SK-N-SH (cell line): Measurements from ENCODE around the gene SFI1. TPM values are rescaled to one million over a fixed set of nuclear protein-coding genes. Genes with fewer than 3 reads are reported as not detected.

Source experiments
- CTCF ChIA-PET: fragments of 300-600, 350-600 bp; formaldehyde crosslinking; extraction: SDS; loops from one replicate; lab custom pipeline; 2021; lab: Yijun Ruan, JAX
- POLR2A ChIA-PET: fragments of 350-600 bp; sonication (Branson Sonifier 250); formaldehyde crosslinking; extraction: SDS; loops from one replicate; lab custom pipeline; 2020; ENCODE audit warnings: antibody characterized with exemption, inconsistent platforms; lab: Yijun Ruan, JAX
- DNase-seq: peaks from one replicate; pipeline ENCODE4 v3.0.0; 2012
- H2AFZ ChIP-seq: fragments of 200-600 bp; sonication (generic); 2 replicates; pipeline ENCODE4 v1.8.1; 2016; ENCODE audit warnings: antibody characterized with exemption, mild to moderate bottlenecking, low read depth
- H3F3A ChIP-seq: fragments of 200-600 bp; sonication (generic); replicated peaks from 2 replicates; pipeline ENCODE3; 2016; ENCODE audit warnings: antibody characterized with exemption, mild to moderate bottlenecking; ENCODE audit not compliant: insufficient read depth
- H3K27ac ChIP-seq, 2 experiments: fragments of 200-500 bp in 1 of 2; fragments of 200-600 bp in 1 of 2; sonication (Bioruptor generic) in 1 of 2; sonication (generic), shearing (Covaris generic) in 1 of 2; 2 replicates each; pipeline versions ENCODE4 v1.5.1 to v1.6.1; 2014 to 2016; ENCODE audit warnings: low read depth in 2 of 2, inconsistent platforms in 1 of 2, low read length in 1 of 2, mild to moderate bottlenecking in 1 of 2, mixed read lengths in 1 of 2
- H3K27me3 ChIP-seq: fragments of 200-600 bp; sonication (generic), shearing (Covaris generic); 2 replicates; pipeline ENCODE4 v1.6.1; 2016; ENCODE audit warnings: mixed run types; ENCODE audit not compliant: insufficient read depth
- H3K36me3 ChIP-seq, 2 experiments: fragments of 200-500 bp in 1 of 2; fragments of 200-600 bp in 1 of 2; sonication (Bioruptor generic) in 1 of 2; sonication (generic) in 1 of 2; replicated peaks in 1 of 2; 2 replicates each; pipeline versions ENCODE3 to v1.5.1; 2014 to 2016; ENCODE audit warnings: low read length in 1 of 2, mild to moderate bottlenecking in 1 of 2; ENCODE audit not compliant: insufficient read depth in 2 of 2, control insufficient read depth in 1 of 2
- H3K4me1 ChIP-seq, 2 experiments: fragments of 200-500 bp in 1 of 2; fragments of 200-600 bp in 1 of 2; sonication (Bioruptor generic) in 1 of 2; sonication (generic), shearing (Covaris generic) in 1 of 2; 2 replicates each; pipeline versions ENCODE4 v1.5.1 to v1.6.1; 2014 to 2016; ENCODE audit warnings: low read depth in 1 of 2, low read length in 1 of 2, mixed run types in 1 of 2; ENCODE audit not compliant: insufficient read depth in 2 of 2, control insufficient read depth in 1 of 2
- H3K4me2 ChIP-seq: fragments of 200-600 bp; sonication (generic), shearing (Covaris generic); 2 replicates; pipeline ENCODE4 v1.6.1; 2017; ENCODE audit warnings: mixed run types
- H3K4me3 ChIP-seq, 2 experiments: fragments of 200-500 bp in 1 of 2; fragments of 200-600 bp in 1 of 2; sonication (Bioruptor generic) in 1 of 2; sonication (generic), shearing (Covaris generic) in 1 of 2; 2 replicates each; pipeline versions ENCODE4 v1.5.1 to v1.8.1; 2014 to 2016; ENCODE audit warnings: low read depth in 2 of 2, inconsistent platforms in 1 of 2, low read length in 1 of 2, mild to moderate bottlenecking in 1 of 2, mixed read lengths in 1 of 2, moderate library complexity in 1 of 2
- H3K79me2 ChIP-seq: fragments of 200-600 bp; sonication (generic); 2 replicates; pipeline ENCODE4 v1.8.1; 2017; ENCODE audit warnings: mild to moderate bottlenecking; ENCODE audit not compliant: insufficient read depth
- H3K9ac ChIP-seq: fragments of 200-600 bp; sonication (generic); 2 replicates; pipeline ENCODE4 v1.6.1; 2017; ENCODE audit warnings: mixed run types
- H3K9me2 ChIP-seq: fragments of 200-600 bp; sonication (generic); 2 replicates; pipeline ENCODE4 v1.6.1; 2017; ENCODE audit warnings: mixed run types
- H3K9me3 ChIP-seq: fragments of 200-600 bp; sonication (generic); 2 replicates; pipeline ENCODE4 v1.6.1; 2017; ENCODE audit warnings: mixed run types, mild to moderate bottlenecking, moderate library complexity
- H4K20me1 ChIP-seq: fragments of 200-600 bp; sonication (generic); 2 replicates; pipeline ENCODE4 v1.6.1; 2017; ENCODE audit warnings: mild to moderate bottlenecking, mixed run types; ENCODE audit not compliant: insufficient read depth
- CHD2 ChIP-seq: fragments of 150-350 bp; IDR thresholded peaks from 2 replicates; pipeline ENCODE4 v1.6.1; 2018; ENCODE audit warnings: low read length; ENCODE audit not compliant: partially characterized antibody
- CTCF ChIP-seq: fragments of 200-600 bp; sonication (generic); IDR thresholded peaks from 2 replicates; pipeline ENCODE4 v1.6.1; 2017; ENCODE audit warnings: antibody characterized with exemption, mild to moderate bottlenecking, moderate library complexity
- ELF1 ChIP-seq: IDR thresholded peaks from 2 replicates; pipeline ENCODE4 v1.4.0; 2012
- EP300 ChIP-seq, 2 experiments: IDR thresholded peaks; 2 replicates each; pipeline versions ENCODE4 v1.4.0 to v1.6.1; 2012; ENCODE audit warnings: borderline replicate concordance in 1 of 2, low read depth in 1 of 2, low read length in 1 of 2
- FOXM1 ChIP-seq: IDR thresholded peaks from 2 replicates; pipeline ENCODE4 v1.4.0; 2012; ENCODE audit warnings: low read depth, mild to moderate bottlenecking
- GABPA ChIP-seq: IDR thresholded peaks from 2 replicates; pipeline ENCODE4 v1.4.0; 2012; ENCODE audit warnings: low read depth, mild to moderate bottlenecking
- JUND ChIP-seq: IDR thresholded peaks from 2 replicates; pipeline ENCODE4 v1.4.0; 2012
- MAX ChIP-seq: IDR thresholded peaks from 2 replicates; pipeline ENCODE4 v1.4.0; 2012; ENCODE audit warnings: low read depth
- MEF2A ChIP-seq: IDR thresholded peaks from 2 replicates; pipeline ENCODE4 v1.4.0; 2012; ENCODE audit warnings: low read depth, borderline replicate concordance
- NFIC ChIP-seq: IDR thresholded peaks from 2 replicates; pipeline ENCODE4 v1.4.0; 2012; ENCODE audit warnings: borderline replicate concordance
- POLR2AphosphoS5 ChIP-seq: IDR thresholded peaks from 2 replicates; pipeline ENCODE4 v1.6.1; 2012; ENCODE audit warnings: low read depth, low read length
- RAD21 ChIP-seq: IDR thresholded peaks from 2 replicates; pipeline ENCODE4 v1.6.1; 2012; ENCODE audit warnings: mild to moderate bottlenecking, low read length
- RXRA ChIP-seq: IDR thresholded peaks from 2 replicates; pipeline ENCODE4 v1.4.0; 2012; ENCODE audit warnings: low read depth, mild to moderate bottlenecking, borderline replicate concordance
- SMC3 ChIP-seq: IDR thresholded peaks from 2 replicates; pipeline ENCODE4 v1.6.1; 2012; ENCODE audit warnings: low read depth, low read length, improper control_type of control experiment
- TCF12 ChIP-seq: IDR thresholded peaks from 2 replicates; pipeline ENCODE4 v1.4.0; 2012
- TEAD4 ChIP-seq: IDR thresholded peaks from 2 replicates; pipeline ENCODE4 v1.4.0; 2012; ENCODE audit warnings: mild to moderate bottlenecking, borderline replicate concordance; ENCODE audit not compliant: insufficient read depth
- WGBS: methylation state at CpG from one replicate; pipeline ENCODE4 v1.1.6; 2017; ENCODE audit warnings: low lambda C conversion rate; 5-methylcytosine and 5-hydroxymethylcytosine counted together
- polyA plus RNA-seq, 3 experiments: library from polyadenylated mRNA; depleted of rRNA; stranded (reverse); fragments of >200 nt; gene quantifications; 2 replicates each; pipeline ENCODE4 v1.2.3, GENCODE V29; 2012
- TF ChIP-seq, protein P1 (sequence below): IDR thresholded peaks from 2 replicates; pipeline ENCODE4; 2012
- TF ChIP-seq, protein P2 (sequence below): fragments of 150-350 bp; IDR thresholded peaks from 2 replicates; pipeline ENCODE4 v1.6.1; 2016; ENCODE audit warnings: mild to moderate bottlenecking, low read depth, low read length
- TF ChIP-seq, protein P3 (sequence below): fragments of 150-350 bp; IDR thresholded peaks from 2 replicates; pipeline ENCODE4 v1.6.1; 2017; ENCODE audit warnings: antibody characterized with exemption, low read length, low read depth, borderline replicate concordance
- TF ChIP-seq, protein P4 (sequence below): IDR thresholded peaks from 2 replicates; pipeline ENCODE4 v1.6.1; 2012; ENCODE audit warnings: mild to moderate bottlenecking, low read depth, low read length, moderate library complexity

Gene SFI1
- polyA plus RNA-seq, 1 of the 3 experiments (the other 2 are of a cell fraction): 24.7 TPM

DNA sequence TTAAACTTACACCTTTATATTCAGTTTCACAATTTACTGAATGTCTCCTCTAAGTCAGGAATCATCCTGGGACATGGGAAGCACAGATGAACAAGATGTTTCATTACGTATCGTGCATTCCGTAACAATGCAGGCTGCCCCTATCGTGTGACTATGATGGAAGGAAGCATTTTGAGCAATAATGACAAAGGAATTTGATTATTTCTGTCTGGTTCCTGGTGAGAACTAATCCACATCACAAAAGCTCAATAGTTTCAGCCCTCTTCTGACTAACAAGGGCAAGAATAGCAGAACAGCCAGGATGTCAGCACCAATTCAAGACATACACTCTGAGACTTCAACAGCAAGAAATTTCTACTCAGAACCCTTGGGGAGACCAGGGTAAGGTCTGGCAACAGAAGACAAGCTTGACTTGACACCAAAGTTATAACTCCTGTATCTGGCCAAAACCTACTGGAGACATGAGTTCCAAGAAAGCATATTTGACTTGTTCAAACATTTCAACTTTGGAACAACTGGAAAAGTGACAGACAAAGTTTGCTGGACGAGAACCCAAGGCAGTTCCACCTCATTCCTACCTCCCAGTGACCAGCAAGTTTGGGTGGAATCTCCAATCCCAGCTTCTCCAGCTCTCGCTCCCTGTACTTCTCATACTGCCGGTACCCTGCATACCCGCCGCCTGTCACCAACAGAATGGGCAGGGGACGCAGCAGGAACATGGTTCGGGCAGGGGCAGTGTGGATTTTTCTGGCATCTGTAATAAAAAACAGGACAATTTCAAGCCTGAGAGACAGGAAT lies 151.4 kb downstream of the SFI1 start:
- no peaks in the 10 kb centered on the region for H4K20me1 ChIP-seq
- TF ChIP-seq JUND (no peak), TCF12 (no peak), POLR2AphosphoS5 (no peak), RXRA (no peak), MAX (no peak), EP300 (IDR thresholded peaks at IDR 0.05; ENCODE audit: borderline replicate concordance in 1 of 2, low read depth in 1 of 2, low read length in 1 of 2) (no peak), ELF1 (no peak), FOXM1 (no peak), MEF2A (no peak), TEAD4 (no peak), CTCF (no peak), CHD2 (no peak), RAD21 (no peak), GABPA (no peak), NFIC (no peak), SMC3 (no peak)
- TF ChIP-seq, protein P1, sequence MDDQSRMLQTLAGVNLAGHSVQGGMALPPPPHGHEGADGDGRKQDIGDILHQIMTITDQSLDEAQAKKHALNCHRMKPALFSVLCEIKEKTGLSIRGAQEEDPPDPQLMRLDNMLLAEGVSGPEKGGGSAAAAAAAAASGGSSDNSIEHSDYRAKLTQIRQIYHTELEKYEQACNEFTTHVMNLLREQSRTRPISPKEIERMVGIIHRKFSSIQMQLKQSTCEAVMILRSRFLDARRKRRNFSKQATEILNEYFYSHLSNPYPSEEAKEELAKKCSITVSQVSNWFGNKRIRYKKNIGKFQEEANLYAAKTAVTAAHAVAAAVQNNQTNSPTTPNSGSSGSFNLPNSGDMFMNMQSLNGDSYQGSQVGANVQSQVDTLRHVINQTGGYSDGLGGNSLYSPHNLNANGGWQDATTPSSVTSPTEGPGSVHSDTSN: no peak
- TF ChIP-seq, protein P2, sequence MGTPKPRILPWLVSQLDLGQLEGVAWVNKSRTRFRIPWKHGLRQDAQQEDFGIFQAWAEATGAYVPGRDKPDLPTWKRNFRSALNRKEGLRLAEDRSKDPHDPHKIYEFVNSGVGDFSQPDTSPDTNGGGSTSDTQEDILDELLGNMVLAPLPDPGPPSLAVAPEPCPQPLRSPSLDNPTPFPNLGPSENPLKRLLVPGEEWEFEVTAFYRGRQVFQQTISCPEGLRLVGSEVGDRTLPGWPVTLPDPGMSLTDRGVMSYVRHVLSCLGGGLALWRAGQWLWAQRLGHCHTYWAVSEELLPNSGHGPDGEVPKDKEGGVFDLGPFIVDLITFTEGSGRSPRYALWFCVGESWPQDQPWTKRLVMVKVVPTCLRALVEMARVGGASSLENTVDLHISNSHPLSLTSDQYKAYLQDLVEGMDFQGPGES: no peak
- TF ChIP-seq, protein P3, sequence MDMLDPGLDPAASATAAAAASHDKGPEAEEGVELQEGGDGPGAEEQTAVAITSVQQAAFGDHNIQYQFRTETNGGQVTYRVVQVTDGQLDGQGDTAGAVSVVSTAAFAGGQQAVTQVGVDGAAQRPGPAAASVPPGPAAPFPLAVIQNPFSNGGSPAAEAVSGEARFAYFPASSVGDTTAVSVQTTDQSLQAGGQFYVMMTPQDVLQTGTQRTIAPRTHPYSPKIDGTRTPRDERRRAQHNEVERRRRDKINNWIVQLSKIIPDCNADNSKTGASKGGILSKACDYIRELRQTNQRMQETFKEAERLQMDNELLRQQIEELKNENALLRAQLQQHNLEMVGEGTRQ: no peak
- TF ChIP-seq, protein P4, sequence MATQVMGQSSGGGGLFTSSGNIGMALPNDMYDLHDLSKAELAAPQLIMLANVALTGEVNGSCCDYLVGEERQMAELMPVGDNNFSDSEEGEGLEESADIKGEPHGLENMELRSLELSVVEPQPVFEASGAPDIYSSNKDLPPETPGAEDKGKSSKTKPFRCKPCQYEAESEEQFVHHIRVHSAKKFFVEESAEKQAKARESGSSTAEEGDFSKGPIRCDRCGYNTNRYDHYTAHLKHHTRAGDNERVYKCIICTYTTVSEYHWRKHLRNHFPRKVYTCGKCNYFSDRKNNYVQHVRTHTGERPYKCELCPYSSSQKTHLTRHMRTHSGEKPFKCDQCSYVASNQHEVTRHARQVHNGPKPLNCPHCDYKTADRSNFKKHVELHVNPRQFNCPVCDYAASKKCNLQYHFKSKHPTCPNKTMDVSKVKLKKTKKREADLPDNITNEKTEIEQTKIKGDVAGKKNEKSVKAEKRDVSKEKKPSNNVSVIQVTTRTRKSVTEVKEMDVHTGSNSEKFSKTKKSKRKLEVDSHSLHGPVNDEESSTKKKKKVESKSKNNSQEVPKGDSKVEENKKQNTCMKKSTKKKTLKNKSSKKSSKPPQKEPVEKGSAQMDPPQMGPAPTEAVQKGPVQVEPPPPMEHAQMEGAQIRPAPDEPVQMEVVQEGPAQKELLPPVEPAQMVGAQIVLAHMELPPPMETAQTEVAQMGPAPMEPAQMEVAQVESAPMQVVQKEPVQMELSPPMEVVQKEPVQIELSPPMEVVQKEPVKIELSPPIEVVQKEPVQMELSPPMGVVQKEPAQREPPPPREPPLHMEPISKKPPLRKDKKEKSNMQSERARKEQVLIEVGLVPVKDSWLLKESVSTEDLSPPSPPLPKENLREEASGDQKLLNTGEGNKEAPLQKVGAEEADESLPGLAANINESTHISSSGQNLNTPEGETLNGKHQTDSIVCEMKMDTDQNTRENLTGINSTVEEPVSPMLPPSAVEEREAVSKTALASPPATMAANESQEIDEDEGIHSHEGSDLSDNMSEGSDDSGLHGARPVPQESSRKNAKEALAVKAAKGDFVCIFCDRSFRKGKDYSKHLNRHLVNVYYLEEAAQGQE: no peak
- H3K27me3 ChIP-seq: no peaks in the 10 kb centered on the region
- H3K4me2 ChIP-seq: no peak overlapping the region
- no peaks in the 10 kb centered on the region; a peak in 1 of 4 replicates for H3K4me1 ChIP-seq
- DNase-seq: no peak
- no peak overlapping the region for H3K9ac ChIP-seq
- no peak overlapping the region for H2AFZ ChIP-seq
- peaks cover 20% of the 10 kb centered on the region for H3F3A ChIP-seq
- peaks cover 56% of the 10 kb centered on the region; the same call in 1 of the 2 replicates for H3K79me2 ChIP-seq
- peak overlapping the region in 1 of 2 experiments; percentile 79; a peak in 2 of 4 replicates for H3K27ac ChIP-seq
- H3K36me3 ChIP-seq: peaks cover 11 to 14% of the 10 kb centered on the region in 2 experiments
- no peaks in the 10 kb centered on the region for H3K9me2 ChIP-seq
- ChIA-PET POLR2A (no interaction called here), CTCF (interaction anchor here (1.1 to 1.4 kb wide), 2 partner anchors 14 kb away, joined by 4 read pairs; no protein-coding TSS in a partner anchor)
- no peaks in the 10 kb centered on the region for H3K9me3 ChIP-seq
- H3K4me3 ChIP-seq: no peak overlapping the region
- WGBS: 85% methylated on average over 11 of the region's 11 CpGs
